K562 (cell line): ENCODE data around the gene PLA2G2C. TPM values are rescaled to one million over a fixed set of nuclear protein-coding genes. Genes with fewer than 3 reads are reported as not detected.
A peak's percentile ranks its signal among the peaks of the same experiment; 100 is the strongest.

ENCODE experiments used
- AFF4 ChIP-seq: sonication (generic); formaldehyde crosslinking; IDR thresholded peaks from 2 replicates; pipeline ENCODE4 v1.8.0; 2023; ENCODE audit warnings: mild to moderate bottlenecking, missing genetic modification reagents
- CCNT2 ChIP-seq: IDR thresholded peaks from 2 replicates; pipeline ENCODE4 v1.6.1; 2011; ENCODE audit warnings: borderline replicate concordance, low read depth, mild to moderate bottlenecking, moderate library complexity, mixed read lengths, low read length; ENCODE audit not compliant: insufficient read length; ENCODE audit errors: extremely low read depth
- GATAD2A ChIP-seq: fragments of 450-650 bp; IDR thresholded peaks from 2 replicates; pipeline ENCODE4 v1.6.1; 2017
- GMEB1 ChIP-seq: fragments of 250-450 bp; sonication (Bioruptor Pico); IDR thresholded peaks from 2 replicates; pipeline ENCODE4 v1.4.0; 2020; ENCODE audit warnings: mild to moderate bottlenecking
- KLF10 ChIP-seq: fragments of 250-450 bp; sonication (Bioruptor Pico); IDR thresholded peaks from 2 replicates; pipeline ENCODE4 v1.6.1; 2021; ENCODE audit warnings: matching md5 sums
- MITF ChIP-seq: IDR thresholded peaks from 2 replicates; pipeline ENCODE4 v1.6.1; 2014; ENCODE audit warnings: antibody characterized with exemption
- MXI1 ChIP-seq: IDR thresholded peaks from 2 replicates; pipeline ENCODE4 v1.6.1; 2011; ENCODE audit warnings: low read depth, mild to moderate bottlenecking, improper control_type of control experiment, low read length
- POLR2G ChIP-seq: fragments of 200-400 bp; formaldehyde crosslinking; IDR thresholded peaks from 2 replicates; pipeline ENCODE4 v1.6.1; 2017; ENCODE audit warnings: low read depth, mild to moderate bottlenecking, antibody characterized with exemption, low read length, moderate library complexity
- polyA plus RNA-seq, 8 experiments: library from polyadenylated mRNA; depleted of rRNA in 4 of 8; stranded (reverse) in 5 of 8; unstranded in 3 of 8; fragments of >200 nt; fragmentation: Nextera tagmentation in 2 of 8; fragmentation: Illumina TruSeq in 1 of 8; extraction: Ambion mirVana in 2 of 8; extraction: Trizol in 1 of 8; gene quantifications; 2 replicates each; pipeline versions ENCODE4 v1.2.1 to v1.2.3, GENCODE V29; 2011 to 2014; ENCODE audit warnings: inconsistent platforms in 1 of 8, missing spikeins in 1 of 8
- total RNA-seq, 7 experiments: library from RNA; depleted of rRNA in 6 of 7; stranded (reverse); fragments of >200 nt in 6 of 7; fragmentation: Illumina TruSeq in 2 of 7; extraction: Trizol in 2 of 7; gene quantifications; 2 replicates each; pipeline versions ENCODE4 v1.2.1 to v1.2.3, GENCODE V29; 2011 to 2021; ENCODE audit warnings: low replicate concordance in 1 of 7
- TF ChIP-seq, protein P1 (sequence below), 2 experiments: fragments of 150-350 bp in 1 of 2; IDR thresholded peaks; 2 replicates each; pipeline ENCODE4 v1.6.1; 2012 to 2016; ENCODE audit warnings: low read depth in 2 of 2, low read length in 2 of 2, mild to moderate bottlenecking in 1 of 2, moderate library complexity in 1 of 2

PLA2G2C gene
- total and polyA plus RNA-seq, 9 of the 15 experiments (the other 6 are each of a cell fraction or from before 2014, with no cell fraction given), result 0.14 to 0.49 (median 0.21) TPM

GRCh38 chr1:20185834-20186782 lies at the start of gene PLA2G2C, which contains the start of gene UBXN10 (continued):
- TF ChIP-seq, protein P1, sequence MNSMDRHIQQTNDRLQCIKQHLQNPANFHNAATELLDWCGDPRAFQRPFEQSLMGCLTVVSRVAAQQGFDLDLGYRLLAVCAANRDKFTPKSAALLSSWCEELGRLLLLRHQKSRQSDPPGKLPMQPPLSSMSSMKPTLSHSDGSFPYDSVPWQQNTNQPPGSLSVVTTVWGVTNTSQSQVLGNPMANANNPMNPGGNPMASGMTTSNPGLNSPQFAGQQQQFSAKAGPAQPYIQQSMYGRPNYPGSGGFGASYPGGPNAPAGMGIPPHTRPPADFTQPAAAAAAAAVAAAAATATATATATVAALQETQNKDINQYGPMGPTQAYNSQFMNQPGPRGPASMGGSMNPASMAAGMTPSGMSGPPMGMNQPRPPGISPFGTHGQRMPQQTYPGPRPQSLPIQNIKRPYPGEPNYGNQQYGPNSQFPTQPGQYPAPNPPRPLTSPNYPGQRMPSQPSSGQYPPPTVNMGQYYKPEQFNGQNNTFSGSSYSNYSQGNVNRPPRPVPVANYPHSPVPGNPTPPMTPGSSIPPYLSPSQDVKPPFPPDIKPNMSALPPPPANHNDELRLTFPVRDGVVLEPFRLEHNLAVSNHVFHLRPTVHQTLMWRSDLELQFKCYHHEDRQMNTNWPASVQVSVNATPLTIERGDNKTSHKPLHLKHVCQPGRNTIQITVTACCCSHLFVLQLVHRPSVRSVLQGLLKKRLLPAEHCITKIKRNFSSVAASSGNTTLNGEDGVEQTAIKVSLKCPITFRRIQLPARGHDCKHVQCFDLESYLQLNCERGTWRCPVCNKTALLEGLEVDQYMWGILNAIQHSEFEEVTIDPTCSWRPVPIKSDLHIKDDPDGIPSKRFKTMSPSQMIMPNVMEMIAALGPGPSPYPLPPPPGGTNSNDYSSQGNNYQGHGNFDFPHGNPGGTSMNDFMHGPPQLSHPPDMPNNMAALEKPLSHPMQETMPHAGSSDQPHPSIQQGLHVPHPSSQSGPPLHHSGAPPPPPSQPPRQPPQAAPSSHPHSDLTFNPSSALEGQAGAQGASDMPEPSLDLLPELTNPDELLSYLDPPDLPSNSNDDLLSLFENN (IDR thresholded peaks at IDR 0.05; ENCODE audit: low read depth in 2 of 2, low read length in 2 of 2), result peak; percentile 3 to 39; a peak in 2 of 4 replicates
- TF ChIP-seq KLF10 (CRISPR knock-in tag) (peak; percentile 42; the same call in 1 of the 2 replicates), MITF (0 out of 2 replicates have a peak, but pooled peaks have one; percentile 31), MXI1 (peak; percentile 86), CCNT2 (peak; percentile 84), GATAD2A (0 out of 2 replicates have a peak, but pooled peaks have one; percentile 60), AFF4 (CRISPR knock-in tag) (peak; percentile 35; the same call in 1 of the 2 replicates), GMEB1 (CRISPR knock-in tag) (no peak), POLR2G (peak; percentile 91)
